Ishikawa (cell line): ENCODE data around the gene CREB3L2.

ENCODE experiments used
- EP300 ChIP-seq: IDR thresholded peaks from 2 replicates; pipeline ENCODE4 v1.6.1; 2012; ENCODE audit warnings: borderline replicate concordance
- TF ChIP-seq, protein P1 (sequence below): IDR thresholded peaks from 2 replicates; pipeline ENCODE4 v1.6.1; 2012

DNA sequence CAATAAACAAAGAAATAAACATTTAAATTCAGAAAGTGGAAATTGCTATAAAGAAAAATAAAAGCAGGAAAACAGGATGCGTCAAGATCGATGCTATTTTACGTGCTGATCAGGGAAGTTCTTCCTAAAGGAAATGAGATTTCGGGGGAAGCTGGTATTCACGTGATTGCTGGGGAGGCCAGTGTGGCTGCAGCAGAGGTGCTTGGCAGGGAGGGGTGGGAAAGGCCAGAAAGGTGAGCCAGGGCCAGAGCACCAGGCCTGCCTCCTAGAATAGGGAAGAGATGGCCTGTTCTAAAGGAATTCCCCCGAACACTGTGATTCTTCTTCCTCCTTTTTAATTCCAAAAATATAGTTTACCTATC is 923 bp upstream of the CREB3L2 start:
- TF ChIP-seq, protein P1, sequence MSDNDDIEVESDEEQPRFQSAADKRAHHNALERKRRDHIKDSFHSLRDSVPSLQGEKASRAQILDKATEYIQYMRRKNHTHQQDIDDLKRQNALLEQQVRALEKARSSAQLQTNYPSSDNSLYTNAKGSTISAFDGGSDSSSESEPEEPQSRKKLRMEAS, result no peak
- TF ChIP-seq EP300, result no peak
